Hematopoietic multipotent progenitor cell treated with erythropoietin and hydrocortisone succinate and interleukin-3 and kit ligand, for 17 days (in vitro differentiated cells): ENCODE measurements around the gene ROBO4.
A peak's percentile ranks its signal among the peaks of the same experiment; 100 is the strongest.

Source experiments
- DNase-seq: peaks from one replicate; pipeline ENCODE4 v3.0.0-alpha.2; 2015; ENCODE audit warnings: low spot score

The ROBO4 gene

DNA sequence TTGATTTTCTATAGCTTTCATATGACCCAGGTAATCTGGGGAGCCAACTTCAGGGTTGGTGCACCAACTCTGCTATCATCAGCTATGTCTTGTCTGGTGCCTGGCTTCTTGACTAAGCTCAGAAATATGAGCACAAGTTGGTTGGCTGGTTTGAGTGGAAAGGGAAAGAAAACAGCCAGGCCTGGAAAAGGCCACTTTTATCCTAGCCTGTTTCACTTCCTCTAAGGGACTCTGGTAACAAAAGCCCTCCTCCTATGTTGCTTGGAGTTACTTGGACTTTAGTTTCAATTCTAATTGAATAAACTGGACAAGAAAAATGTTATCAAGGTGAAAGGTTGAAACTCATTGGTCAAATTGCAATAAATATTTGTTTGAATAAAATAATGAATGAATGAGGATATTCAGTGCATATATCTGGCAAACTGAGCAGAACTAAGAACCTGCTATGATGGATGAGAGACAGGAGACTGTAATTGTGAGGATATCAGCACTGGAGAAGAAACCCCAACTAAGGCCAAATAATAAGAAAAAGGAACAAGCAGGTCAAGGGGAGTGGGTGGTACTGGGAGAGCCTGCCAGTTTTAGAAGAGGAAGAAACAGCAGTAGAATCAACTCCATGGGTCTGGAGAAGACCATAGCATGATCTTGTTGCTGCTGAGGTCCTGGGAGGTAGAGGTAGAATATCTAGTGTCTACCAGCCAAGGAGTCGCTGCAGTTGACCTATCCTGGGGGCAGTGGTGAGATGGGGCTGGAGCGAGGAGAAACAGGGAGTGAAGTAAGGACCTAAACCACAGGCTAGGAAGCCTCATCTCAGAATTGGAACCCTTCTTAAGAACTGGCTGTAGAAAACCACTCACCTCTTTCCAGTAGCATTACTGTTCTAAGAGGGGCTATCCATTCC, 8.2 kb downstream of the ROBO4 start:
- DNase-seq = no peak

DNA sequence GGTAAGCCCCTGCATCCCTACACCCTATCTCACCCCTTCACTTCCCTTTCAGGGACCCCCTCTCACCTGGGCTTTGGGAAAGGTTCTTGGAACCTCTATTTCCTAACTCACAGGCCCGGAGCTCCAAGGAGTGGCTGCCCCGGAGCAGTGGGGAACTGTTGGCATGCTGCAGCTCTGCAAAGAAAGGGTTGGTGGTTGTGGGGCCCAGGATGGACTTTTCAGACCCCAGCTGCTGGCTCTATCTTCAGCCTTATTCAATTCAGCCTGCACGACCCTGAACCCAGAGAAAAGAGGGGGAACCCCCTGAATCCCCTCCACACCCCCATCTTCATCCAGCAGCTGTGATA, 10.0 kb downstream of the ROBO4 start:
- no peak for DNase-seq

- DNase-seq = no peak
Measured at GRCh38 chr11:124886978-124887666, 10.5 kb downstream of the ROBO4 start.

GRCh38 chr11:124886476-124886875, 11.2 kb downstream of the ROBO4 start:
- DNase-seq = no peak

- DNase-seq = no peak
Measured at GRCh38 chr11:124884869-124885479, 12.7 kb downstream of the ROBO4 start.

DNA sequence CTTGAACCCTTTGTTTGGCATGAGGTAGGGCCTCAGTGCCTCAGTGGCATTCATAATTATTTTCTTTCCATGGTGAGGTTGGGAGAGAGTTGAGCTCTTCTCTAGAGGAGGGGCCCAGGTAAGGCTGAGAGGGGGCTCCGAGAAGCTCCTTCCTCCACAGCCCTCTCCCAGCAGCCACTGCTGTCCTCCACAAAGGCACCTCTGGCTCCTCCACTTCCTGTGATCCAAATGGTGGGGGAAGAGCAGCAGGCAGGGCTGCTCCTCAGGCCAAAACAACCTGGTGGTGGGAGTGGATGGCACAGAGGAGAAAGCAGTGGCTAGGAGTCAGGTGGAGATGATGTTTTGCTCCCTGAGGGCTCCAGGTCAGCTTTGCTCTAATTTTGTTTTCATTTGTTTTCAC, 13.3 kb downstream of the ROBO4 start:
- DNase-seq = no peak

- DNase-seq = no peak
Measured at GRCh38 chr11:124882339-124883071, 15.2 kb downstream of the ROBO4 start.

DNA sequence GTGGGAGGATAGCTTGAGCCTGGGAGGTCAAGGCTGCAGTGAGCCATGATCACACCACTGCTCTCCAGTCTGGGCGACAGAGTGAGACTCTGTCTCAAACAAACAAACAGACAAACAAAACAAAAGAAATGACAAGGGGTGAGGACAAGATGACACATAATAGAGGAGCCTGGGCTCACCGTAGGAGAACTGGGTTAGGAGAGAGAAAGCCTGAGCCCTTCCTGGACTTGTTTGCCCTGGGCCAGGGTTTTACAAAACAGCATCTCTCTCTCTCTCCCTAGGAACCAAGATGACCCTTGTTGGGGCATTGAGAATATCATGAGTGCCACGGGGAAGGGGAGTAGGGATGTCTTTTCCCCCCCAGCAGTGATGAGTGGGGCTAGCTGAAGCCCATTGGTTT, 16.7 kb downstream of the ROBO4 start:
- no peak for DNase-seq

- DNase-seq = no peak
Measured at GRCh38 chr11:124880290-124880611, 17.4 kb downstream of the ROBO4 start.

DNA sequence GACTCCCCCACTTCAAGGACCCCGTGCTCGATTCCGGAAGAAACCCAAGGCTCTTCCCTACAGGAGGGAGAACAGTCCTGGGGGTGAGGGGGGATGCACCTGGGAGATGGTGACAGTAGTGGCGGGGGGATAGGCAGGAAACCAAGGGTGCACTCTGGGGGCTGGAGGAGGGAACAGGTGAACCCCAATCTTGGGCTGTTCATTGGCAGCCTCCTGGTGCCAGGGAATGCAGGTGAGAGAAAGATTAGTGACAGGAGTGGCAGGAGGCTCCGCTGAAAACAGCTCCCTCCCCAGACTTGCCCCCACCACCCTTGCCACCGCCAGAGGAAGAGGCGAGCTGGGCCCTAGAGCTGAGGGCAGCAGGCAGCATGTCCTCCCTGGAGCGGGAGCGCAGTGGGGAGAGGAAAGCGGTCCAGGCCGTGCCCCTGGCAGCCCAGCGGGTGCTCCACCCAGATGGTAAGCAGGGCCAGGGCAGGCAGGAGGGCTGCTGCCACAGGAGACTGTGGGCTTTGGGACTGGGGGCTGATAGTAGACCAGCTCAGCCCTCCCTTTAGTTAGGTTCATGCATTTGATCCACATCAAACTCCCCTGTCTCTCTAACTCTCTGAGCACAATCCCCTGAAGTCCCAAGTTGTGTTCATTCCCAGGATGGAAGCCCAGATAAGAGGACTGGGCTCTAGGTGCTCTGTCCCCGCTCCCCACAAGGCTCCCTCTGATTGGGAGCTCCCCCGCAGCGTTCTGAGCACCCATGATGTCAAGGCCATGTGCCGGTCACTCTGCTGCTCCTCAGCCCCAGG, 18.0 kb downstream of the ROBO4 start:
- DNase-seq = no peak

- DNase-seq = no peak
Measured at GRCh38 chr11:124878759-124879492, 18.7 kb downstream of the ROBO4 start.

DNA sequence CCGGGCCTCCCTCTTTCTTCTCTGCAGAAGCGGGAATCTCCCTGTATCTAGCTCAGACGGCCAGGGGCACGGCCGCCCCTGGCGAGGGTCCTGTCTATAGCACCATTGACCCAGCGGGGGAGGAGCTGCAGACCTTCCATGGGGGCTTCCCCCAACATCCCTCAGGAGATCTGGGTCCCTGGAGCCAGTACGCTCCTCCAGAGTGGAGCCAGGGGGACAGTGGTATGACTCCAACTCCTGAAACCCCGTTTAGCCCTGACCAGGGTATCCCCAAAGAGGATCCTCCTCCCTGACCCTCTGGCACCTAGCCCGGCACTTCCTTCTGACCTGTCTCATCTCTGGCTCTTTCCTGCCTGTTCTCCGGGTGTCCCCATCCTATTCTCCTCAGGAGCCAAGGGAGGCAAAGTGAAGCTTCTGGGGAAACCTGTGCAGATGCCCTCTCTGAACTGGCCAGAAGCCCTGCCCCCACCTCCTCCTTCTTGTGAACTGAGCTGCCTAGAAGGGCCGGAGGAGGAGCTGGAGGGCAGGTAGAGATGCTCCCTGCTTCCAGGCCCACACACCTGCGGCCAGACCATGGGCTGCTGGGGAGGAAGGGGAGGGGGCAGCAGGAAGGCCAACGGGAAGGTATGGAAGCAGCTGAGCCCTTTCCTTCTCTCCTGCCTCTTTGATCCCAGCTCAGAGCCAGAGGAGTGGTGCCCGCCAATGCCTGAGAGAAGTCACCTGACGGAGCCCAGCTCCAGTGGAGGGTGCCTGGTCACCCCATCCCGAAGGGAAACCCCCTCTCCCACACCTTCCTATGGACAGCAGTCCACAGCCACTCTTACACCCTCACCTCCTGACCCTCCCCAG, 19.5 kb downstream of the ROBO4 start:
- no peak for DNase-seq

GRCh38 chr11:124877631-124877909, 20.1 kb downstream of the ROBO4 start:
- DNase-seq = no peak

- DNase-seq = no peak
Measured at GRCh38 chr11:124876818-124877630, 20.6 kb downstream of the ROBO4 start.

DNA sequence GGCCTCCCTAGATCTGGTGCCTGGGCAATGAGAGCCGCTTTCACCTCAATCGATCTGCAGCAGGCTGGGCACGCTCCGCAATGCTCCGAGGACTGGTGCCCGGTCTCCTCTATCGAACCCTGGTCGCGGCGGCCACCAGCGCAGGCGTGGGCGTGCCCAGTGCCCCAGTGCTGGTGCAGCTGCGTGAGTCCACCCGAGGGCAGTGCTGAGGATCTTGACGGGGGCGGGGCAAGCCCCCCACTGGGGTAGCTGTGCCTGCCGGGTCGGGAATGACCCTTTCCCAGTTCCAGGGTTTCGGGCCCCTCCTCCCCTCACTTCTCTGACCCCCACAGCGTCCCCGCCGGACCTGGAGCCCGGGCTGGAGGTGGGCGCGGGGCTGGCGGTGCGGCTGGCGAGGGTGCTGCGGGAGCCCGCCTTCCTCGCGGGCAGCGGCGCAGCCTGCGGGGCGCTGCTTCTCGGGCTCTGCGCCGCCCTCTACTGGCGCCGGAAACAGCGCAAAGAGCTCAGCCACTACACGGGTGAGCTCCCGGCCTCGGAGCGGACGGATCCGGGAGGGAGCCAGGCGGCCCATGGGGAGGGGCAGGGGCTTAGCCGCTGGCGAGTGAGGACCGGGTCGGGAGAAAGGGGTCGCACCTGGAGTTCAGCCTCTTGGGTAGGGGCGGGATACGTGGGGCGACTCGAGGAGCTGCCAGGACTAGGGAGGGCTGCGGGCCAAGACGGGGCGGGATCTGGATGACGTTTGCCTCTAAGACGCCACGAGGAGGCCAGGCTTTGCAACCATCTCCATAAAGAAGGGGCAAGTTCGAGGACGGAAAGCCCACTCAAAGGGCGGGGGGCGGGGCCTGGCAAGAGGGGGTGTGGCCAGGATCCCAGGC, 21.5 kb downstream of the ROBO4 start:
- peak; percentile 17 for DNase-seq

GRCh38 chr11:124875401-124875800, 22.3 kb downstream of the ROBO4 start:
- no peak for DNase-seq

- no peak for DNase-seq
Measured at GRCh38 chr11:124874571-124875255, 23.0 kb downstream of the ROBO4 start.

DNA sequence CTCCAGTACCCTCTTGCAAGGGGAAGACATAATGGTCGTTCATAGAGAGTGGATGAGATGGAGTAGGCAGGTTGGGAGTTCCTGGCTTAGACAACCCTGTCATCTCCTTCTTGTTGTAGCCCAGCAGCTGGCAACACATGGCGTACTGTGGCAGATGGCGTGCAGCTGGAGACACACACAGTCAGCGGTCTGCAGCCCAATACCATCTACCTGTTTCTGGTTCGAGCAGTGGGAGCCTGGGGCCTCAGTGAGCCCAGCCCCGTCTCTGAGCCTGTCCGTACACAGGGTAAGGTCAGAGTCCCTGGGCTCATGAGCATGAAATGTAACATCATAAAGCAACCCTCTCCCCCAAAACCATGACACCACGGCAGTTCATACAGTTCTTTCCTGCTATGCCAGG, 23.7 kb downstream of the ROBO4 start:
- no peak for DNase-seq
